Fibroblast of pulmonary artery (primary cell): ENCODE results near the gene RNF144B.
"Not testable (repeated sequence)": the region's sequence is repeated elsewhere in the genome, so short reads cannot be mapped to it uniquely, and the experiment has no call there.

Experiments
- DNase-seq: peaks from one replicate; pipeline ENCODE4 v3.0.0-alpha.2; 2010; ENCODE audit warnings: low read depth
- H3K4me3 ChIP-seq: replicated peaks from 2 replicates; pipeline ENCODE4 v1.5.1; 2011; ENCODE audit warnings: low read depth, mild to moderate bottlenecking, control low read depth, low read length, moderate library complexity
- CTCF ChIP-seq: IDR thresholded peaks from 2 replicates; pipeline ENCODE4 v1.5.1; 2011; ENCODE audit warnings: mild to moderate bottlenecking, control low read depth, low read length, inconsistent platforms; ENCODE audit errors: missing control alignments

The RNF144B gene

DNA sequence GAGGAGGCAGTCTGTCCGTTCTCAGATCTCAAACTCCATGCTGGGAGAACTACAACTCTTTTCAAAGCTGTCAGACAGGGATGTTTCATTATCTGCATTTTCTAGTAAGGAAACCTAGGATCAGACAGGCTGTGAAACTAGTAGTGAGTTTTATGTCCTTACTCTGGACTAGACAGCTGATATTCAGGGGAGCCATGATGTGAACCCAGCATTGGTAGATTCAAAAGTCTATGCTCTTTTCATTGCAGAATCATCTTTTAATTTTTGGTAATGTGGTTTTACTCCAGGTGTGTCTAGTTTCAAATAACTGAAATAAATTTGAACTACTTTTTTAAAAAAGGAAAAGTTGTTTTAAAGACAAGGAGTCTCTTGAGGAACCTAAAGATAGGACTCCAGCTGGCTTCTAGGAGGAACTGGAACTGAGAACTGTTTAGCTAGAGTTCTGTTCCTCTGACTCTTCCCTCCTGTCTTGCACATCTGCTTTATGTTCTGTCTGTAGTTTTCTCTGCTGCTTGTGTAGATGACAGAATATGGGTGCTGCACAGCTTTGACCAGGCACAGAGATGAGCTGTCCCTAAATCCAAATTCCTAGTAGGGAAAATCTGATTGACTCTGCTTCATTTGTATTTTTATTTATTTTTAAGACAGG is 27.8 kb upstream of the RNF144B start:
- no peak overlapping the region for H3K4me3 ChIP-seq
- no peak for TF ChIP-seq CTCF
- no peak for DNase-seq

- TF ChIP-seq CTCF, result no peak
- no peak for DNase-seq
- H3K4me3 ChIP-seq, result no peak overlapping the region
Observed at GRCh38 chr6:18360188-18360587, 27.0 kb upstream of the RNF144B start.

- H3K4me3 ChIP-seq, result no peak overlapping the region
- peak; percentile 56 for DNase-seq
- no peak for TF ChIP-seq CTCF
Observed at GRCh38 chr6:18362058-18362561, 25.0 kb upstream of the RNF144B start.

- TF ChIP-seq CTCF, result no peak
- H3K4me3 ChIP-seq, result no peak overlapping the region
- peak; percentile 8 for DNase-seq
Observed at GRCh38 chr6:18363746-18364145, 23.4 kb upstream of the RNF144B start.

DNA sequence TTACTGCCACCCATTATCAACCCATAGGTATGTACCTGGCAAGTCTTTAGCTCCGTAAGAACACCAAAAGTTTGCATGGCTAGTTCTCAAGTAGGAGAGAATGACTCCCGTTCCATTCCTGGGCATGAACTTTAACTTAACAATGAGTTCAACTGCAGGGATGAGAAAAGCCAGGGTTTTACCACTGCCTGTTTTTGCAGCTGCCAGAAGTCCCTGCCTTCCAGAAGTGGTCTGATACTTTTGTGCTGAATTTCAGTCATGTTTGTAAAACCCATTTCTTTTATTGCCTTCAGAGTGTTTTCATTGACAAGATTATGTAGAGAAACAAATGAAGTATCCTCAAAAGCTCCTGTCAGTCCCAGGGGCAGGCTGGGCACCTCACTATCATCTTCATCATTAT is 22.6 kb upstream of the RNF144B start:
- H3K4me3 ChIP-seq, DNase-seq: not testable (repeated sequence)

DNA sequence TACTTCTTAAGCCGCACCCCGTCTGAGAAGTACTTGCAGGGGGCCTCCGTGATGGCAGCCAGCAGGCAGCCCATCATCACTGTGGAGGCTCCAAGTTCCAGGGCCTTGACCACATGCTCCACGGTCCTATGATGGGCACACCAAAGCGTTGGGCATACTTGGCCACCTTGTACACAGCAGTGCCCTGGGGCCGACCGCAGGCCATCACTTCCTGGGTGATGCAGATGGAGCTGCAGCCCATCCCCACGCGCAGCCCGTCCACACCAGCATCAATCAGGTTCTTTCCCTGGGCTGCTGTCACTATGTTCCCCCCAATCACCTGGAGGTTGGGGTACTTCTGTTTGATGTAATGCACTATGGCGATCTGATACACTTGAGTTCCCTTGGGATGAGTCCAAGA is 19.8 kb upstream of the RNF144B start:
- DNase-seq, result no peak
- TF ChIP-seq CTCF, result no peak
- no peak overlapping the region for H3K4me3 ChIP-seq

- H3K4me3 ChIP-seq, result no peak overlapping the region
- no peak for TF ChIP-seq CTCF
Observed at GRCh38 chr6:18368277-18369105, 18.7 kb upstream of the RNF144B start.

More at GRCh38 chr6:18368277-18369105, 18.7 kb upstream of the RNF144B start:
- DNase-seq, result no peak
